Transverse colon (tissue), 4 donors: Measurements from ENCODE around the gene ATXN7L2. TPM values are rescaled to one million over a fixed set of nuclear protein-coding genes. Genes with fewer than 3 reads are reported as not detected.

ENCODE experiments used
- DNase-seq: peaks from one replicate; pipeline ENCODE4 v3.0.0-alpha.2; 2019
- H3K27ac ChIP-seq, 4 donors: fragments of 200-600 bp; sonication (generic); 2 replicates each; pipeline ENCODE4 v1.5.1; 2016 to 2018; ENCODE audit warnings: inconsistent platforms in 4 of 4
- H3K27me3 ChIP-seq: fragments of 200-600 bp; sonication (generic); 2 replicates; pipeline ENCODE4 v1.5.1; 2017; ENCODE audit warnings: inconsistent platforms
- H3K36me3 ChIP-seq, 4 donors: fragments of 200-600 bp; sonication (generic); 2 replicates each; pipeline ENCODE4 v1.5.1; 2017 to 2019; ENCODE audit warnings: inconsistent platforms in 4 of 4
- H3K4me1 ChIP-seq, 4 donors: fragments of 200-600 bp; sonication (generic); 2 replicates each; pipeline ENCODE4 v1.5.1; 2017 to 2020; ENCODE audit warnings: inconsistent platforms in 4 of 4
- H3K4me3 ChIP-seq, 4 donors: fragments of 200-600 bp; sonication (generic); 1 replicate in 1 of 4; 2 replicates in 3 of 4; pipeline versions ENCODE4 v1.5.1 to v1.6.1; 2017 to 2019; ENCODE audit warnings: inconsistent platforms in 4 of 4
- H3K9me3 ChIP-seq, 2 donors: fragments of 200-600 bp; sonication (generic); 2 replicates each; pipeline ENCODE4 v1.5.1; 2017 to 2019; ENCODE audit warnings: inconsistent platforms in 2 of 2
- EP300 ChIP-seq: sonication (generic); formaldehyde crosslinking; IDR thresholded peaks from one replicate; pipeline ENCODE4 v1.6.1; 2017; ENCODE audit warnings: antibody characterized with exemption, low read depth
- POLR2A ChIP-seq: fragments of 450-650 bp; IDR thresholded peaks from one replicate; pipeline ENCODE4 v1.6.1; 2016; ENCODE audit warnings: antibody characterized with exemption, mild to moderate bottlenecking, moderate library complexity
- POLR2AphosphoS5 ChIP-seq, 3 donors: sonication (generic); formaldehyde crosslinking; IDR thresholded peaks; one replicate each; pipeline ENCODE4 v1.6.1; 2016; ENCODE audit warnings: antibody characterized with exemption in 3 of 3
- whole genome bisulfite sequencing, 2 donors: methylation state at CpG; one replicate each; pipeline ENCODE4 v1.1.5; 2018; ENCODE audit warnings: low coverage in 1 of 2; 5-methylcytosine and 5-hydroxymethylcytosine counted together
- in situ Hi-C, 4 donors: fragments of 200-750 bp; cut with MboI; loops; one replicate each; pipeline versions ENCODE4 v1.15.0 to v1.15.1; 2017; ENCODE audit warnings: low sequenced_read_pairs in 3 of 4, low pct_ligation_motif_present in 1 of 4, low pct_unique_long_range_greater_than_20kb in 1 of 4
- intact Hi-C: fragments of 100-400 bp; cut with DNase I; formaldehyde crosslinking; loops from one replicate; pipeline ENCODE4 v1.15.1; 2023; ENCODE audit warnings: low total_unique reads
- total RNA-seq, 4 donors: library from RNA; depleted of rRNA; stranded (reverse); fragments of >200 nt; gene quantifications; one replicate each; pipeline ENCODE4 v1.1.0, GENCODE V29; 2016
- TF ChIP-seq, protein P1 (sequence below), 5 experiments: fragments of 200-600 bp in 3 of 5; fragments of 450-650 bp in 2 of 5; sonication (generic) in 3 of 5; IDR thresholded peaks; 1 replicate in 2 of 5; 2 replicates in 3 of 5; pipeline ENCODE4 v1.5.1; 2016 to 2017; ENCODE audit warnings: antibody characterized with exemption in 5 of 5, inconsistent platforms in 3 of 5, mild to moderate bottlenecking in 2 of 5, moderate library complexity in 1 of 5

Gene ATXN7L2
- total RNA-seq, 4 donors from 2014 or later = 2.7 to 12.3 (median 6.2) TPM

DNA sequence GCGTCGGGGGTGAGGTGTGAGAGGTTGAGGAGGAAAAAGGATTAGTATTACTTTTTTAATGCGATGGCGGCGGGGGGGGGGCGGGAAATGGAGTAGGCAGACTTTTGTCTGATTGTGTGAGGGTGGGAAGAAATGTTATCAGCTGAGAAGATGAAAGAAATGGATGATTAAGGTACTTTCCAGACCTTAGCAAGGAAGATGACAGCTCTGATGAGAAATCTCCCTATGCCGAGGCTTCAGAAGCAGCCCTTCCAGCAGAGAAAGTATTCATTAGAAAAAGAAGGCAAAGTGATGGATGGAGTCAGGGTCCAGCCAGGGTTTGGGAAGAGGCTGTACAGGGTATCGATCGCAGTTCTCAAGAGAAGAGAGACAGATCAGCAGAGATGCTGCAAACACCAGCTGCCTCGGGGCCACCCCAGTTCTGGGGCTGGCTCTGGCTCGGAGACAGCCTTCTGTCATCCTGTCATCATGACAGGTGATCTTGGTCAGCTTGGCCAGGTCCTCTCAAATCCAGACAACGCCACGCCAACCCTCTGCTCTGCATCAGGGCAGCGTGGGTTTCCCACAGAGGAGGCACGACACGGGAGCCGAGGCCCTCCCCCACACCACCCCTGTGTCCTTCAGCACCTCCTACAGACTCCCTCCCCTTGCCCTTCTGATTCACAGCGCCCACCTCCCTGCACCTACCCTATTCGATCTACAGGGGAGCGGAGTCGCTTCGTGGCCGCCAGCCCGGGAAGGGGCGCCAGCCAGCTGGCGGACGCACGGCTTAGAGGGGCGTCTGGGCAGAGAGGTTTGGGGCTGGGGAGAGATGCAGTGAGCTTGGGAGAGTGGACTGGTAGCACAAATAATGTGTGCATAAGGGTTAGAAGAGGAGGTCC lies 674 bp upstream of the ATXN7L2 start:
- Histone ChIP-seq H3K9me3 (no peaks in the 10 kb centered on the region), H3K4me1 (peaks cover 8 to 20% (median 13%) of the 10 kb centered on the region in 4 donors), H3K36me3 (no peaks in the 10 kb centered on the region), H3K4me3 (peak overlapping the region; percentile 31 to 64 (median 63)), H3K27me3 (peaks cover 4% of the 10 kb centered on the region), H3K27ac (peak overlapping the region; percentile 32 to 78 (median 58))
- DNase-seq = no peak
- intact Hi-C loops = no loop called here
- TF ChIP-seq POLR2AphosphoS5 (IDR thresholded peaks at IDR 0.05) (no peak), EP300 (no peak), POLR2A (no peak)
- TF ChIP-seq, protein P1, sequence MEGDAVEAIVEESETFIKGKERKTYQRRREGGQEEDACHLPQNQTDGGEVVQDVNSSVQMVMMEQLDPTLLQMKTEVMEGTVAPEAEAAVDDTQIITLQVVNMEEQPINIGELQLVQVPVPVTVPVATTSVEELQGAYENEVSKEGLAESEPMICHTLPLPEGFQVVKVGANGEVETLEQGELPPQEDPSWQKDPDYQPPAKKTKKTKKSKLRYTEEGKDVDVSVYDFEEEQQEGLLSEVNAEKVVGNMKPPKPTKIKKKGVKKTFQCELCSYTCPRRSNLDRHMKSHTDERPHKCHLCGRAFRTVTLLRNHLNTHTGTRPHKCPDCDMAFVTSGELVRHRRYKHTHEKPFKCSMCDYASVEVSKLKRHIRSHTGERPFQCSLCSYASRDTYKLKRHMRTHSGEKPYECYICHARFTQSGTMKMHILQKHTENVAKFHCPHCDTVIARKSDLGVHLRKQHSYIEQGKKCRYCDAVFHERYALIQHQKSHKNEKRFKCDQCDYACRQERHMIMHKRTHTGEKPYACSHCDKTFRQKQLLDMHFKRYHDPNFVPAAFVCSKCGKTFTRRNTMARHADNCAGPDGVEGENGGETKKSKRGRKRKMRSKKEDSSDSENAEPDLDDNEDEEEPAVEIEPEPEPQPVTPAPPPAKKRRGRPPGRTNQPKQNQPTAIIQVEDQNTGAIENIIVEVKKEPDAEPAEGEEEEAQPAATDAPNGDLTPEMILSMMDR (IDR thresholded peaks at IDR 0.05) = no peak
- 14 to 47% methylated on average over 9 to 29 of the region's 29 CpGs for WGBS, 2 donors
- in situ Hi-C loops = no loop called here

DNA sequence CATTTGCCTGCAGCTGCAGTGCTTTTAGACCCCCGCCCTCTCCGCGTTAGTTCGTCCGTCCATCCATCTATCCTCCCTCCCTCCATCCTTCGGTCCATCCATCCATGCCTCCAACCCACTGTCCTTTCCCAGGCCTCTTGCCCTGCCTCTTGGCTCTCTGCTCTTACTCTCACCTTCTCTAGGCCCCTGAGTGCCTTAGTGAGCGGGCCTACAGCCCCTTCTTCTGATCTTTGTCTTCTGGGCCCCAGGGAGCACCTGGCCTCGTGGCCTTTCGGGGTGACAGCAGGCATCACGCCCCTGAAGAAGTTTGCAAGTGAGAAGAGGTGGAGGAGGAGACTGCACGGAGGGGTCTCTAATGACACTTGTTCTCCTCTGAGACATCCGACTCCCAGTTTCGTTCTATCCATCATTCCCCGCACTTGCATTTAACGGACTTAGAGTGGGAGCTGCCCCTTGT lies 842 bp downstream of the ATXN7L2 start:
- in situ Hi-C loops (no loop called here), intact Hi-C loops (no loop called here)
- Histone ChIP-seq H3K4me1 (peaks cover 8 to 20% (median 13%) of the 10 kb centered on the region in 4 donors), H3K27ac (peak overlapping the region; percentile 88 to 94 (median 92)), H3K4me3 (peak overlapping the region; percentile 62 to 80 (median 66)), H3K27me3 (no peaks in the 10 kb centered on the region), H3K9me3 (no peaks in the 10 kb centered on the region), H3K36me3 (no peaks in the 10 kb centered on the region)
- TF ChIP-seq POLR2A (no peak), POLR2AphosphoS5 (IDR thresholded peaks at IDR 0.05) (no peak), EP300 (no peak)
- TF ChIP-seq, protein P1 (IDR thresholded peaks at IDR 0.05) = no peak
- WGBS, 2 donors = 15 to 28% methylated on average over 4 to 15 of the region's 15 CpGs
- no peak for DNase-seq

DNA sequence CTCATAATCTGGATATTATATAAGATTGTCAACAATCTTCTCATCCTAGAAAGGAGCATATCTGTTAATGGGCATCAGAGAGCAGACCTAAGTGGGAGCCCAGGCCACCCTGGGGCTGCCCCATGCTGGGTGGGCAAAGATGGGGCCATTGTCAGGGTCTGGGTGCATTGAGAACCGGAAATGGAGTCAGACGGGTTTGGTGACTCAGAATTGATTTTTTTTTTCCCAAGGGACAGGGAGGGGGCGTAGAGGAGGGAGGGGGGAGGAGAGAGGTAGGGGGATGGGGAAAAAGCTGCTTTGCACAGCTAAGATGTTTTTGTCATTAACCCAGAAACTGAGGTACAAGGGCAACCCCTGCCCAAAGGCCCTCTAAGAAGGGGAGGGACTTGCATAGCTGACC lies 1.3 kb downstream of the ATXN7L2 start:
- Histone ChIP-seq H3K9me3 (no peaks in the 10 kb centered on the region), H3K4me1 (peaks cover 8 to 20% (median 13%) of the 10 kb centered on the region in 4 donors), H3K27me3 (no peaks in the 10 kb centered on the region), H3K27ac (no peak overlapping the region), H3K36me3 (no peaks in the 10 kb centered on the region), H3K4me3 (no peak overlapping the region)
- in situ Hi-C loops = loop anchor here in 1 of 4 donors (5.0 kb wide), 1 partner anchor 47 kb away; no protein-coding TSS in a partner anchor
- 17 to 33% methylated on average over 1 to 3 of the region's 3 CpGs for WGBS, 2 donors
- no peak for DNase-seq
- TF ChIP-seq POLR2A (no peak), EP300 (no peak), POLR2AphosphoS5 (IDR thresholded peaks at IDR 0.05) (no peak)
- TF ChIP-seq, protein P1 (IDR thresholded peaks at IDR 0.05) = no peak
- intact Hi-C loops = no loop called here

DNA sequence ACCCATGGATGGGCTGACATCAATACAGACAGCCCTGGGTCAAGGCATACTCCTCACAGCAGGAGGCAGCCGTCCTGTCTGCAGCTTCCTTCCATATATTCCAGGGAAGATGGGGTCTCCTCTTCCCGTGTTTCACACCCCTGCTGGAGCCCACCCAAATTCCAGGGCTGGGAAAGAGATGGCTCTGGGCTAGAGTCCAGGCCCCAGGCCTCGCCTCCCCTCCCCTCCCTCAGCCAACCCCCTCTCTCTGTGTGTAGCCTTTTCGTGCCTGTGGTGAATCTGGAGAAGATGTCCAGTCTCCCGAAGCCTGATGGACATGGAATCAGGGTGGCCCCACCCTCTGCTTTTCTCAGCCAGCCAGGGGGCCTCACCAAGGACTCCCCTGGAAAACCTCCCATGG lies 3.6 kb downstream of the ATXN7L2 start:
- H3K4me1 ChIP-seq = peaks cover 8 to 24% (median 16%) of the 10 kb centered on the region in 4 donors
- TF ChIP-seq POLR2A (no peak), EP300 (no peak), POLR2AphosphoS5 (IDR thresholded peaks at IDR 0.05) (no peak)
- TF ChIP-seq, protein P1 (IDR thresholded peaks at IDR 0.05) = no peak
- no peak overlapping the region for H3K27ac ChIP-seq
- H3K4me3 ChIP-seq = no peak overlapping the region
- in situ Hi-C loops (loop anchor here in 1 of 4 donors (5.0 kb wide), 1 partner anchor 45 kb away; no protein-coding TSS in a partner anchor), intact Hi-C loops (no loop called here)
- H3K9me3 ChIP-seq = no peaks in the 10 kb centered on the region
- H3K36me3 ChIP-seq = no peaks in the 10 kb centered on the region
- H3K27me3 ChIP-seq = no peaks in the 10 kb centered on the region
- whole genome bisulfite sequencing, 2 donors = 40 to 62% methylated on average over 1 to 5 of the region's 5 CpGs
- DNase-seq = no peak
